Ammon's horn (tissue), 1 donor: Measurements from ENCODE around the gene MFGE8.

ENCODE experiments used
- DNase-seq: peaks from one replicate; pipeline ENCODE4 v3.0.0-alpha.2; 2016; ENCODE audit warnings: low spot score

MFGE8 gene

DNA sequence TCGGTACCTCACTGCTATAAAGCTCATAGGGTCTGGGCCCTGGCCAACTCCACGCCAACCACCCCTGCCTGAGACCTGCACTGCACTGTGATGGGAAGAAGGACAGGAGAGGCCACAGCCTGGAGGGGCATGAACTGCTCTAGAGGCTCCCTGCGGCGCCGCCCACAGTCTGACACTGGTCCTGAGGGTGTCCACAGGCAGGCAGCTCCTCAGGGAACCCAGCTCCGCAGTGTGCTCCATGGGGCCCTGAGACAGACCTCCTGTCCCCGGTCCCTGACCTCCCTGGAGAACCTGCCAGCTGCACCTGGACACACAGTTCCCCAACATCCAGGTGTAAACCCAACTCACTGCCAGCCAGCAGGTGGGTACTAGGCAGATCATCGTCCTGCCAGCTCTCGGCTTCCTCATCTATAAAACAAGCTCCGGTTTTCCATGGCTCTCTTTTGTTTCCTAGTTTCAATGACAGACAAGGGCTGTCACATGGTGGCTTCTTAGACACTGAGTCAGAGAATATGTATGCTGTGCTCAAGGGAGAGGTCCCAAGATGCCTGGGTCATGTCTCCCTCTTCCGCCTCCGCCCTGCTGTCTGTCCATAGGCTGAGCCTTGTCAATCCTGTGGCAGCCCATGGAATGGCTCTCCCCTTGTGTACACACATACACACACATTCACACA lies 12.7 kb downstream of the MFGE8 start:
- no peak for DNase-seq

GRCh38 chr15:88899251-88899650 lies 13.9 kb downstream of the MFGE8 start:
- no peak for DNase-seq

GRCh38 chr15:88898736-88899135 lies 14.4 kb downstream of the MFGE8 start:
- DNase-seq = no peak

DNA sequence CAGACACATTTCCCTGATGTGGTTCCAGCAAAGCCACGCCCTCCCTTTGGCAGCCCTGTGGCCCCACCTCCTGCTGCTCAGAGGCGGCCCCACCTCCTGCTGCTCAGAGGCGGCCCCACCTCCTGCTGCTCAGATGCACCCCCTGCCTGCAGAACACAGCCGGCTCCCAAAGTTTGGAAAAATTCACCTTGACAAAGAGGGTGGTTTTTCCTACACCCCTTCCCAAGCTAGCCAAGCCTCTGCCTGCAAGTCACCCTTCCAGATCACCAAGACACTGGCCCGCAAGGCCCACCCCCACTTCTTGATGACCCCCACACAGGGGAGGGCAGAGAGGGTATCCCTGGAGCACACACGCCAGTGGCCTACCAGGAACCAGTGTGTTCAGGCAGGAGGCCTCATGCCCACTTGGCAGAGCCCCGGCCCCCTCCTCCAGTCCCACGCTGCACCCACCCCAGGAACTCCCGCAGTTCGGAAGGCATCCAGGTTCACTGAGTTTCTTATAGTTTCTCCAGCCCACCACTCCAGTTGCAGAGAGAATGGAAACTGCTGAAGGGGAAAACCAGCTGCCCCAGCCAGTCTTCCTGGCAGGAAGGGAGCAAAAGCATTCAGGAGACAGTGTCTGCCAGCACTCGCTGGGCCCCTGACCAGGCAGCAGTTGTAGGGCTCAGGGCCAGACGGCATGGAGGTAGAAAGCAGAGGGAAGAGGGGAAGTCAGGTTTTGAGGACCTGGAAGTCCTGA lies 15.6 kb downstream of the MFGE8 start:
- peak; percentile 69 for DNase-seq

DNA sequence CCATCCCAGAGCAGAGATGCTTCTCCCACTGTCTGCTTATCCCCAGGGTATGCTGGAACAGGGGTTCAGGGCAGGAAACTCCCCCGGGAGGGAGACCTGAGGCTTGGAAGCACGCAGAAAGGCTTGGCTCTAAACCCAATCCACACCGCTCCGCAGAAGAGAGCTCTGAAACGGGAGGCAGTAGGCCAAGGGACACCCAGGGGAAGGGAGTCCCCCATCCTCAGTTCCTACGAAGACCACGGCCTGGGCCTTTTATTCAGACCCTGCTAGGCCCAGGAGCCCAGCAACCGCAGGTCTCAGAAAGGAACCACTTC lies 16.1 kb downstream of the MFGE8 start:
- DNase-seq = no peak

DNA sequence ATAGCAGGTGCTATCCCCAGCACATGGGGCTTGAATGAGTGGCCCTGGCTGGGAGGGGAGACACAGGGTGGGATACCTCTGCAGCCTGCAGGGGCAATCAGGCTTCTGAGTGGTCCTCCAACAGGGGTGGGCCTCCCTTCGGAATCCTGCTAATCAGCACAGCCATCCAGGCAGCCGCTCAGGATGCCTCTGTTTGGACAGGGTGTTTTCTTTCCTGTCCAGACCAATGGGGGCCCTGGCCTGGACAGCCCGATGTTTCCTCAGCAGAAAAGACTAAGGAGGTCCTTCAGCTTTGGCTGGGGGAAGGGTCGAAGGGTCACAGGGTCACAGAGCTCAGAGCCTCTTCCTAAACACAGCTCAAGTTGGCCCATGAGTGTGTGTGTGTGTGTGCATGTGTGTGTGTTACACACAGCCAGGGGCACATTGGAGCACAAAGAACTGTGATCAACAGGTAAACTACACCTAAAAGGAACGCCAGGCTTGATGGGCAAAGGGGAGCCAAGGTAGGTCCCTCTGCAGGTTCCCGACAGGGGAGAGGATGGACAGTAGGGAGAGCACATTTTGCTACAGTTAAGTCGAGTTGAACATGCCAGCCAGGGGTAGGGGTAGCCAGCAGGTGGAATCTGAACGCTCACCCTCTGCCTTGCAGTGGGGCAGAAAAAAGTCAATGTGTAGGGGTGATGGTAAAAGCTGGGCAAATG lies 16.7 kb downstream of the MFGE8 start:
- no peak for DNase-seq

DNA sequence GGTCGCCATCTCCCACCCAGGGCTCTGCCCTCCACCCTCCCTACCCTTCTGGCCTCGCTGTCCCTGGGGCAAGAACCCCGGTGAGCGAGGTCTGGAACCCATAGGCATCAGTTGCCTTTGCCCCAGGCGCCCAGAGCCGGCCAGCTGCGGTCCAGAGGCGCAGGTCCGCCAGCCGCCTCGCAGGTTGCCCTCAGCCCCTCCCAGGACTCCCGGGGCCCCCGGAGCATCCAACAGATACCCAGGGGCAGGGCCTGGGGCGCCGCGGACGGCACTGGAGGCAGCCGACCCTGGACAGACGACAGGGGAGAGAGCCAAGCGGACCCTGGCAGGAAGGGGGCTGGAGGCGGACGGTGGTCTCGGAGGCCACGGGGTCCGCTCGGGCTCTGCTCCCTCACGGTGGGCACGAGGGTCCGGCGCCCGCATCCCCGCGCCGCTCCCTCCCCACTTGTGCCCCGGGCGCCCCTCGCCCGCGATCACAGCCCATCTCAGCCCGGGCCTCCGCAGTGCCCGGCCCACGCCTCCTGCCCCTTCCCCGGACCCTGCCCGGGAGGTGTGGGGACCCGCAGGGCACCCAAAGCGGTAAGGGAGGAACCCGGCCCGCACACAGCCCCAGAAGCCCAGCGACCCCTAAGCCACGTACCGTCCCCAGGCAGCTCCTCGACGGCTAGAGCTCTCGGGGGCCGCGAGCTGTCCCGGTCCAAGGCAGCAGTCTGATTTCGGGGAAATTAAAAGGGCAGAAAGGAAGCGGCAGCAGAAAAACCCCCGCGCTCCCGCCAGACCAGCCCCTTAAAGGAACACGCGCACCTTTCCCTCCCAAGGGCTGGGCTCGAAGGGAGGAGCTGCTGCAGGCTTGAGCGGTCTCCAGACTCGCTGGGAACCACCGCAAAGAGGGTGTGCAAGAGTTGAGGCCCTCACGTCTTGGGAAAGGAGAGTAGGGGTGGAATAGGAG lies 18.1 kb downstream of the MFGE8 start, which contains the start of gene HAPLN3:
HAPLN3 (minus strand) TSS at position 726 of the 949 bp plus-strand sequence. CDS start 8,246 bp downstream, outside the sequence.
- no peak for DNase-seq

- DNase-seq = no peak
These were observed 18.8 kb downstream of the MFGE8 start for GRCh38 chr15:88894348-88894818.

- DNase-seq = no peak
These were observed 21.5 kb downstream of the MFGE8 start for GRCh38 chr15:88891540-88892254.

GRCh38 chr15:88890495-88890894 lies 22.7 kb downstream of the MFGE8 start:
- DNase-seq = no peak

GRCh38 chr15:88888719-88889118 lies 24.5 kb downstream of the MFGE8 start:
- no peak for DNase-seq

DNA sequence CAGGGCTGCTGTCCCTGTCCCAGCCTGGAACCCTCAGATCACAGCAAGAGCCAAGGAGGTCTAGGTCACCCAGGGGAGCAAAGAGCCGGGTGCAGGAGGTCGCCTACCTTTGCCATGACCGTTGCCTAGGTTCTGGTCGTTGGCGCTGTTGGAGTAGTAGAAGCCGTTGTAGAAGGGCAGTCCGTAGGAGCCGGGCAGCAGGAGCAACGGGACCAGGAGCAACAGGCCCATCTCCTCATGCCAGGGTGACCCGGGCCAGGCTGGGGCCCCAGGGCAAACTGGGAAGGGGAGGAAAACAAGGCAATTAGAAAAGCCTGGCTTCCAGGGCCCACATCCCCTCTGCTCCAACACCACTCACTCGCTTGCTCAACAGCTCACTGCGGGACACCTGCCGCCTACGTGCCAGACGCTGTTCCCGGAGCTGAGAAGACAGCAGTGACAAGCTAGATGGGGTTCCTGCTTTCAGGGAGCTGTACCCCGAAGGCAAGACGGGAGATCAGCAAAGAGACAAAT lies 26.1 kb downstream of the MFGE8 start:
- no peak for DNase-seq

DNA sequence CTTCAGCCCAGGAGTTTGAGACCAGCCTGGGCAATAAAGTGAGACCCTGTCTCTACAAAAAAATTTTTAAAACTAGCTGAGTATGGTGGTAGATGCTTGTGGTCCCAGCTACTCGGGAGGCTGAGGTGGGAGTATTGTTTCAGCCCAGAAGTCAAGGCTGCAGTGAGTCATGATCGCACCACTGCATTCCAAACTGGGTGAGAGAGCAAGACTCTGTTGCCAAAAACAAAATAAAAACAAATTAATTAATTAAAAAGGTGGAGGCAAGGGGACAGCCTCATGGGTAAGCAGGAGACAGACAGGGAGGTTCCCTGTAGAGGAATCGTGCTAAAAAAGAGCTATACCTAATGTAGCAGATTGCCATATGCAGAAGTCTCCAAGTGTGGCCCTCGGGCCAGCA lies 30.4 kb downstream of the MFGE8 start:
- no peak for DNase-seq

DNA sequence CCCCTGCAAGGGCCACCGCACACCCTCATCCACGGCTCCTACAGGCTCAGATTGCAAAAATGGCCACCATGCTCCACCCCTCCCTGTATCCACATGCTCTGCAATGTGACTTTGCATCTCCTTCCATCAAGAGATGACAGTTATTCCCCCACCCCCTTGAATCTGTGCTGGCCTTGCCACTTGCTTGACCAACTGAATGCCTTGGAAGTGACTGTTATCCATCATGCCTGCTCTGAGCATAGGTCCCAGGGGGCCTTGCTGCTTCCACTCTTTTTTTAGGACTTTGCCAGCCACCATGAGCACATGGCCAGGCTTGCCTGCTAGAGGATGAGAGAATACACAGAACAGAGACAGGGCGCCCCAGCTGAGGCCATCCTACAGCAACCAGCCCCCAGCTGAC lies 31.4 kb downstream of the MFGE8 start:
- no peak for DNase-seq

DNA sequence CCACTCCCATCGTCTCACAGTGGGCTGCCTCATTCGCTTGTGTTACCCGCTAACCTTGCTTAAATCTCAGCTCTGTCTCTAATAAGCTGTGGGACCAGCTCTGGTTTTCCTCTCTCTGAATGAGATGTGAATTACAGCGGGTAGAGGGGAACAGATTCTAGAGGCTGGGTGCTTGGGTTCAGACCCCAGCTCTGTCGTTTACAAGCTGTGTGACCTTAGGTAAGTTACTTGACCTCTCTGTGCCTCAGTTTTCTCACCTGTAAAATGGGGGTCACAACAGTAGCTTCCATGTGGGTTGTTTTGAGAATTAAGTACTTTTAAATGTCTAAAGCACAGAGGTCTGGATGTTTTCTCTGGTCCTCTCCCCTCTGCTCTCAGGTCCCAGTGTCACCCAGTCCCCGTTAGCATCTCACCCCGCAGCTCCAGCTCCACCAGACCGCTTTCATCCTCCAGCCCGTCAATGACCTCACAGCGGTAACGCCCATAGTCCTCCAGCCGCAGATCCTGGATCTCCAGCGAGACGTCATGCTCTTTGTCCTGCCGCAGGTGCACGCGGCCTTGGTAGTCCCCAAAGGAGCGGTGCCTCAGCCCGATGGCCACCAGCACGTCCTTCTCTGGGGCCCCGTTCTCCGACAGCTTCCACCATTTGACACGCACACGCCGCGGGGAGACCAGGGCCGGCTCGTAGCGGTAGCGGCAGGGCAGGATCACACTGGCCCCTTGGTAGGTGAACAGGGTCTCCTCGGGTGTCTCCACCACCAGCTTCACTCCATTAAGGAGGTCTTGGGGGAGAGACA lies 32.0 kb downstream of the MFGE8 start:
- DNase-seq = no peak

- DNase-seq = no peak
These were observed 34.4 kb downstream of the MFGE8 start for GRCh38 chr15:88878720-88879184.

- no peak for DNase-seq
These were observed 35.3 kb downstream of the MFGE8 start for GRCh38 chr15:88877906-88878305.

GRCh38 chr15:88877415-88877814 lies 35.8 kb downstream of the MFGE8 start:
- DNase-seq = no peak

GRCh38 chr15:88876573-88876972 lies 36.6 kb downstream of the MFGE8 start:
- no peak for DNase-seq

GRCh38 chr15:88874684-88875083 lies 38.5 kb downstream of the MFGE8 start:
- no peak for DNase-seq
